ENCODE measurements around the gene GNAI2.
"Not testable (repeated sequence)": the region's sequence is repeated elsewhere in the genome, so short reads cannot be mapped to it uniquely, and the experiment has no call there.

GNAI2 gene

GRCh38 chr3:50237754-50238548, 1.9 kb downstream of the GNAI2 start:
- H3K36me3 ChIP-seq (ENCODE audit: insufficient read depth, low read length): no peaks in the 10 kb centered on the region
- H3K79me2 ChIP-seq (ENCODE audit: control insufficient read depth, insufficient read depth, low read length, unreplicated experiment): peaks cover 69% of the 10 kb centered on the region
- H3K4me3 ChIP-seq (ENCODE audit: low read depth, low read length): peak overlapping the region; percentile 91
- peaks cover 42% of the 10 kb centered on the region for H3K4me1 ChIP-seq (ENCODE audit: control insufficient read depth, insufficient read depth, low read length, unreplicated experiment)
- no peak overlapping the region for H2AFZ ChIP-seq (ENCODE audit: low read length, unreplicated experiment)
- H3K27me3 ChIP-seq (ENCODE audit: insufficient read depth, low read length): no peaks in the 10 kb centered on the region
- H3K27ac ChIP-seq (ENCODE audit: low read depth, low read length): peak overlapping the region; percentile 72

- peak overlapping the region; percentile 91 for H3K4me3 ChIP-seq (ENCODE audit: low read depth, low read length)
- H3K27me3 ChIP-seq (ENCODE audit: insufficient read depth, low read length): no peaks in the 10 kb centered on the region
- no peak overlapping the region for H2AFZ ChIP-seq (ENCODE audit: low read length, unreplicated experiment)
- H3K36me3 ChIP-seq (ENCODE audit: insufficient read depth, low read length): peaks cover 3% of the 10 kb centered on the region; the same call in 1 of the 2 replicates
- peaks cover 75% of the 10 kb centered on the region for H3K79me2 ChIP-seq (ENCODE audit: control insufficient read depth, insufficient read depth, low read length, unreplicated experiment)
- peaks cover 48% of the 10 kb centered on the region for H3K4me1 ChIP-seq (ENCODE audit: control insufficient read depth, insufficient read depth, low read length, unreplicated experiment)
- peak overlapping the region; percentile 72 for H3K27ac ChIP-seq (ENCODE audit: low read depth, low read length)
These were observed 2.6 kb downstream of the GNAI2 start for GRCh38 chr3:50238549-50239026.

GRCh38 chr3:50239649-50240048, 3.6 kb downstream of the GNAI2 start:
- H3K4me1 ChIP-seq (ENCODE audit: control insufficient read depth, insufficient read depth, low read length, unreplicated experiment): peaks cover 56% of the 10 kb centered on the region

GRCh38 chr3:50241163-50241562, 5.2 kb downstream of the GNAI2 start:
- Histone ChIP-seq H3K27me3 (ENCODE audit: insufficient read depth, low read length) (no peaks in the 10 kb centered on the region), H2AFZ (ENCODE audit: low read length, unreplicated experiment) (no peak overlapping the region), H3K27ac (ENCODE audit: low read depth, low read length) (no peak overlapping the region), H3K4me1 (ENCODE audit: control insufficient read depth, insufficient read depth, low read length, unreplicated experiment) (peaks cover 67% of the 10 kb centered on the region), H3K79me2 (ENCODE audit: control insufficient read depth, insufficient read depth, low read length, unreplicated experiment) (peaks cover 91% of the 10 kb centered on the region), H3K36me3 (ENCODE audit: insufficient read depth, low read length) (peaks cover 3% of the 10 kb centered on the region; the same call in 1 of the 2 replicates), H3K4me3 (ENCODE audit: low read depth, low read length) (no peak overlapping the region)

More at GRCh38 chr3:50239649-50240048, 3.6 kb downstream of the GNAI2 start:
- Histone ChIP-seq H2AFZ (ENCODE audit: low read length, unreplicated experiment) (no peak overlapping the region), H3K79me2 (ENCODE audit: control insufficient read depth, insufficient read depth, low read length, unreplicated experiment) (peaks cover 84% of the 10 kb centered on the region), H3K4me3 (ENCODE audit: low read depth, low read length) (no peak overlapping the region), H3K27ac (ENCODE audit: low read depth, low read length) (no peak overlapping the region), H3K36me3 (ENCODE audit: insufficient read depth, low read length) (peaks cover 3% of the 10 kb centered on the region; the same call in 1 of the 2 replicates), H3K27me3 (ENCODE audit: insufficient read depth, low read length) (no peaks in the 10 kb centered on the region)

- Histone ChIP-seq H3K4me3 (ENCODE audit: low read depth, low read length) (no peak overlapping the region), H2AFZ (ENCODE audit: low read length, unreplicated experiment) (no peak overlapping the region), H3K4me1 (ENCODE audit: control insufficient read depth, insufficient read depth, low read length, unreplicated experiment) (peaks cover 73% of the 10 kb centered on the region), H3K36me3 (ENCODE audit: insufficient read depth, low read length) (peaks cover 3% of the 10 kb centered on the region; the same call in 1 of the 2 replicates), H3K79me2 (ENCODE audit: control insufficient read depth, insufficient read depth, low read length, unreplicated experiment) (peaks cover 90% of the 10 kb centered on the region), H3K27ac (ENCODE audit: low read depth, low read length) (peak overlapping the region; percentile 14; the same call in 1 of the 2 replicates), H3K27me3 (ENCODE audit: insufficient read depth, low read length) (no peaks in the 10 kb centered on the region)
These were observed 5.8 kb downstream of the GNAI2 start for GRCh38 chr3:50241713-50242380.

GRCh38 chr3:50242381-50242770, 6.4 kb downstream of the GNAI2 start:
- Histone ChIP-seq H3K27ac (ENCODE audit: low read depth, low read length) (peak overlapping the region; percentile 79), H3K36me3 (ENCODE audit: insufficient read depth, low read length) (peaks cover 3% of the 10 kb centered on the region; the same call in 1 of the 2 replicates), H2AFZ (ENCODE audit: low read length, unreplicated experiment) (no peak overlapping the region), H3K27me3 (ENCODE audit: insufficient read depth, low read length) (no peaks in the 10 kb centered on the region), H3K4me1 (ENCODE audit: control insufficient read depth, insufficient read depth, low read length, unreplicated experiment) (peaks cover 79% of the 10 kb centered on the region), H3K79me2 (ENCODE audit: control insufficient read depth, insufficient read depth, low read length, unreplicated experiment) (peaks cover 90% of the 10 kb centered on the region), H3K4me3 (ENCODE audit: low read depth, low read length) (no peak overlapping the region)

- H3K4me3 ChIP-seq (ENCODE audit: low read depth, low read length): peak overlapping the region; percentile 13; the same call in 1 of the 2 replicates
- H2AFZ ChIP-seq (ENCODE audit: low read length, unreplicated experiment): no peak overlapping the region
- H3K27ac ChIP-seq (ENCODE audit: low read depth, low read length): peak overlapping the region; percentile 79
- peaks cover 3% of the 10 kb centered on the region; the same call in 1 of the 2 replicates for H3K36me3 ChIP-seq (ENCODE audit: insufficient read depth, low read length)
- peaks cover 90% of the 10 kb centered on the region for H3K79me2 ChIP-seq (ENCODE audit: control insufficient read depth, insufficient read depth, low read length, unreplicated experiment)
- H3K4me1 ChIP-seq (ENCODE audit: control insufficient read depth, insufficient read depth, low read length, unreplicated experiment): peaks cover 85% of the 10 kb centered on the region
- no peaks in the 10 kb centered on the region for H3K27me3 ChIP-seq (ENCODE audit: insufficient read depth, low read length)
These were observed 7.0 kb downstream of the GNAI2 start for GRCh38 chr3:50242851-50243542.

GRCh38 chr3:50243543-50243895, 7.5 kb downstream of the GNAI2 start:
- Histone ChIP-seq H3K27me3 (ENCODE audit: insufficient read depth, low read length) (no peaks in the 10 kb centered on the region), H3K79me2 (ENCODE audit: control insufficient read depth, insufficient read depth, low read length, unreplicated experiment) (peaks cover 90% of the 10 kb centered on the region), H2AFZ (ENCODE audit: low read length, unreplicated experiment) (no peak overlapping the region), H3K36me3 (ENCODE audit: insufficient read depth, low read length) (peaks cover 3% of the 10 kb centered on the region; the same call in 1 of the 2 replicates), H3K27ac (ENCODE audit: low read depth, low read length) (peak overlapping the region; percentile 79), H3K4me3 (ENCODE audit: low read depth, low read length) (no peak overlapping the region), H3K4me1 (ENCODE audit: control insufficient read depth, insufficient read depth, low read length, unreplicated experiment) (peaks cover 85% of the 10 kb centered on the region)

GRCh38 chr3:50244813-50245212, 8.8 kb downstream of the GNAI2 start:
- not testable (repeated sequence) for H3K4me3 ChIP-seq (ENCODE audit: low read depth, low read length); H3K27me3 ChIP-seq (ENCODE audit: insufficient read depth, low read length); H3K36me3 ChIP-seq (ENCODE audit: insufficient read depth, low read length); H2AFZ ChIP-seq (ENCODE audit: low read length, unreplicated experiment)
- Histone ChIP-seq H3K79me2 (ENCODE audit: control insufficient read depth, insufficient read depth, low read length, unreplicated experiment) (peaks cover 90% of the 10 kb centered on the region), H3K27ac (ENCODE audit: low read depth, low read length) (peak overlapping the region; percentile 82; the same call in 1 of the 2 replicates), H3K4me1 (ENCODE audit: control insufficient read depth, insufficient read depth, low read length, unreplicated experiment) (peaks cover 85% of the 10 kb centered on the region)

- Histone ChIP-seq H3K36me3 (ENCODE audit: insufficient read depth, low read length) (peaks cover 3% of the 10 kb centered on the region; the same call in 1 of the 2 replicates), H3K4me1 (ENCODE audit: control insufficient read depth, insufficient read depth, low read length, unreplicated experiment) (peaks cover 86% of the 10 kb centered on the region), H3K4me3 (ENCODE audit: low read depth, low read length) (no peak overlapping the region), H3K79me2 (ENCODE audit: control insufficient read depth, insufficient read depth, low read length, unreplicated experiment) (peaks cover 90% of the 10 kb centered on the region), H3K27me3 (ENCODE audit: insufficient read depth, low read length) (no peaks in the 10 kb centered on the region), H3K27ac (ENCODE audit: low read depth, low read length) (peak overlapping the region; percentile 82), H2AFZ (ENCODE audit: low read length, unreplicated experiment) (no peak overlapping the region)
These were observed 9.3 kb downstream of the GNAI2 start for GRCh38 chr3:50245251-50245745.

Measured in ACC112 (cell line).